Glomerular visceral epithelial cell (primary cell): ENCODE results near the gene ADGRL3.
A peak's percentile ranks its signal among the peaks of the same experiment; 100 is the strongest.

Experiments
- DNase-seq: peaks from one replicate; pipeline ENCODE4 v3.0.0-alpha.2; 2016; ENCODE audit errors: extremely low spot score

ADGRL3 gene

DNA sequence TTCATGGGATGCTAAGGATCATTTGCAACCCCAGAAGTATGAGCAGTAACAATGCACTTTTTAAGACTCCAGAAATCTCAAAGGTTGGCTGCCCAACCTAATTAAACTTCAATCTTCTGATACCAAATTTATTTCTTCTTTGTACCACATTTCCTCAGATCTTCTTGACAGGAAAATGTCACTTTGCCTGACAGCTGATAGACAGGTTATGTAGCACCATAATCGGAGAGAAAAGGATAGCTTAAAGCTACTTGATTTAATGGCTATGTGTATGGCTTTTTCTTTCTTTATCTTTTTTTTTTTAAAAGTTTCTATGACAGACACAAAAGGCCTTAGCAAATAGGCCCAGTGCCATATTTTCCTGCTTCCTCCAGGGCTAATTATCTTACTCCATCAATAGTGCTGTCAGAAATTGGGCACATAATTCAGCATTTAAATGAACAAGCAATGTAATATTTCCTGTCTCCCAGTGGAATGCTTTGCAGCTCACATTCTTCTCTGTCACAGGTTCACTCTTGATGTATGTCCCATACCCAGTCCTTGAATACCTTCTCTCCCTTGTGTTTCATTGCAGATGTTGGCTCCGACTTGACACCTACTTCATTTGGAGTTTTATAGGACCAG is 795.7 kb downstream of the ADGRL3 start:
- no peak for DNase-seq

DNA sequence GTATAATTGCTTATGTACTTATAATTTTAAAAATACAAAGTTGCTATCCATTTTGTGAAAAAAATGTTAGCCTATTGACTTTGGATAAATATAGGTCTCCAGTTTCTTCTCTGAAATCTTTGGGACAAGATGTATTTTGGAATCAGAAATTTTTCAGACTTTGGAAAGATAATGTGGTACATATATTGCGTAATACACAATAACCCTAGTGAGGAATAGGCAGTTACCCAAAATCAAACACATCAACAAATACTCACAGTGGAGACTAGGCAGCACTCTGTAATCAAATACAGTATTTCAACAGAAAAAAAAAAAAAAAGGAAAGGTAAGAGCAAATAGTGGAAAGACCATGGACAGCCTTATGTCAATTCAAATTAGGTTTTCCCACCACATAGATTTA is 796.8 kb downstream of the ADGRL3 start:
- no peak for DNase-seq

DNA sequence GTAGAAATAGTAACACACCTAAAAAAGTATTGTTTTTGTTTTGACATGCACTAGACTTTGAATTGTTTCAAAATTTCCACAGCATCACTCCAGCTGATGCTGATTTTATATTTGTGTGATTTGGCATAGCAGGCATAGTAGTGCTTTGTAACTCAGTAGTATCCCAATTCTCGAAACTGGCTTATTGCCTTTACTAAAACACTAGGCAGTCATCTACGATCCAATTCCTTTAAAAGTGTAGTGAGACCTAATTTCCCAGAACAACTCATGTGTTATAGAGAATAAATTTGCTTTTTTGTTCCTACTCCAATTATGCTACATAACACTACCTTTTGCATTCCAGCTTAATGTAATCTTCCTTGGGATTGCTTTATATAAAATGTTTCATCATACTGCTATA is 797.7 kb downstream of the ADGRL3 start:
- DNase-seq: no peak

DNA sequence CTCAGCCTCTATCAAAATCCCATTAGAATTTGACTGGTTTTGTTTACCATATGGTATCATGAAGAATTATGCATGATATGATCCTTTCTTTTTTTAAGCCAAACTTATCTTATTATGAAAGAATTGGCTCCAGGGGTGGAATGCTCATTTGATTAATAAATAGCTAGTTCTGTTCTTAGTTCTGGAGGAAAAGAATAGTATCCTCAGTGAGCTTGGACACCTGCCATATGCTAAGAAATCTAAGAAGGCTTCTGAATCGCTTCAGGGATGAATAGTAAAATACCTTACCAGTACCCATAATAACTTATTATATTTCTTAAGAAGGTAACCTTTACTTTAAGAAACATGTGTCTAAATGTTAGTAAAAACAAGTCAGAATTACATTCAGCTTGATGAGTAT is 803.6 kb downstream of the ADGRL3 start:
- DNase-seq: peak; percentile 4

DNA sequence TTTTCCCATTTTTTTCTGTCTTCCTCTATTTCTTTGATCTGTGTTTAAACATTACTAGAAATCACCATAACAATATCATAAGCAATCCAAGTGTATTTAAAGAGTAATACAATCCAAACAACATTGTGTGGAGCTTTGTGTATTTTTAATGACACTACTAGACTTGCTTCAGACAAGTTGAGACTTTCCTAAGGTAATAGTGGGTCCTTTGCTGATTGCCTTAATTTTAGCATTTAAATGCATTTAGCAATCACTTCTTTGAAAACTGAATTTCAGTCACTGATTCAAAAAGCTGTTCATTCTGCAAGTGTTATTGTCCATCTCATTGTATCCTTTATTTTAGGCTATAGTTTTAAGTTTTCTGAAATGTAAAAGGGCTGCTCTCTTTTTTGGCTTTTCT is 804.8 kb downstream of the ADGRL3 start:
- no peak for DNase-seq

DNA sequence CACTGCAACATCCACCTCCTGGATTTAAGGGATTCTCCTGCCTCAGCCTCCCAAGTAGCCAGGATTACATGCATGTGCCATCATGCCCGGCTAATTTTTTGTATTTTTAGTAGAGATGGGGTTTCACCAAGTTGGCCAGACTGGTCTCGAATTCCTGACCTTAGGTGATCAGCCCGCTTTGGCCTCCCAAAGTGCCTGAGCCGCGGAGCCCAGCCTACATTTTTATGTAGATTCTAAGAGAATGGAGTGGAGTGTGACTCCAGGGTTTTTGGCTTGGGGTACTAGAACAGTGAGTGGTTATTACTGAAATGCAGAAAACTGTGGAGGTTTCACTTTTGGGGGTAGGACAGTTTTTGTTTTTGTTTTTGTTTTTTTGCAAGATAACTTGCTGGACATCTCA is 806.0 kb downstream of the ADGRL3 start:
- DNase-seq: no peak

DNA sequence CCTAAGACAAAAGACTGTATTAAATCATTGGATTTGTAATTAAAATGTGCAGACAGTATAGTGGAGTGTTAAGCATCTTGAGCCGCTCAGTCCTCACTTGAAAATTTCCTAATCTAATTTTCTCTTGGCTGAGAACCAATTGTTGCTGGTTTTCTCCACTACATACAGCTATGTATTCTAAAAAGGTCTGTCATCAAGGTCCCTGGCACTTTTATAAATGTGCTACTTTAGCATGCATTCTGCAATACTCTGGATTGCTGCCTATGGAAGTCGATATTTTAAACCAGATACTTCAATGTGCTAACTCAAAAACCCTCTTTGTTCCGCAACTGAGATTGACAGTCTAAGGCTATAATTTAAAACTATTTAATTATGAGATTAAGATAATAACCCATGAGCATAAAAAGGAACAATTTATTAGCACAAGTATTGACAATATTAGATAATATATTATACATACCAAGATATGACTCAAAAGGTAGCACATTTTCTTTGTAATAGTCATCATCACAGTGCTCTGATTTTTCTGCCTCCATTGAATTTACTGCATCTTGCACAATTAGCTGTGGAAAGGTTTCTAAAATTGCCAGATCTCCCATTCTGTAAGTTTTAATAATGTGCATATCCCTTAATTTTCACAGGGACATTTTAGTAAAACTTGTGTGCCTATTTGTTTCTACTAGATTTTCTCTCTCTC is 815.1 kb downstream of the ADGRL3 start:
- DNase-seq: no peak

DNA sequence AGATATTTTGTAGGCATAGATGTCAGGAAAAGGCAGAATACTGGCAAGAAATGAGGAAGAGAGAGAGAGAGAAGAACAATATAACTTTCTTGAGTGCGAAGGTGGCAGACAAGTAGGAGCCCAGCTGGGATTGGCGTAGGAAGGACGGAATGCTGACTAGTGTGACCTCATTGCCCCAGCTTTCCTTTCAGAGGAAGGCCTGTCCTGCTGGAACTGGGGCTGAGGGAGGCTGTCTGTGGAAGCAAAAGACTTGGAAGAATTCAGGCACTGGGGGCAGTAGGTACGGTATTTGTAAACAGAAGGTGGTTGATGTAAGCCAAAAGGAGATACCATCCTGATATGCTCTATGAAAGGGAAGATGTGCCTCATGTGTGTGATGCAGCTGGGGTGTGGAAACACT is 818.4 kb downstream of the ADGRL3 start:
- DNase-seq: no peak

DNA sequence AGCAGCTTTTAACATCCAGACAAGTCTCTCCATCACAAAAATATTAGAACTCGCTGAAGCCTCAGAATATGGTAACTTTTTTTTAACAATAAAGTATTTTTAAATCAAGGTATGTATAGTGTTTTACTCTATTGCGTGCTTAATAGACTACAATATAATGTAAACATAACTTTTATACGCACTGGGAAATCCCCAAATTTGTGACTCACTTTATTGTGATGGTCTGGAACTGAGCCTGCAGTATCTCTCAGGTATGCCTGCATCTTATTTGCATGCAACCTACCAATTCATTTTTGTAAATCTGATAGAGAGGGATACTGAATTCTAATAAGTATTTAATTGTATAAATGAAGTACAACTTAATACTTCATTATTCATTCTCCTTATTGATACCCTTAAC is 823.5 kb downstream of the ADGRL3 start:
- DNase-seq: peak; percentile 3

DNA sequence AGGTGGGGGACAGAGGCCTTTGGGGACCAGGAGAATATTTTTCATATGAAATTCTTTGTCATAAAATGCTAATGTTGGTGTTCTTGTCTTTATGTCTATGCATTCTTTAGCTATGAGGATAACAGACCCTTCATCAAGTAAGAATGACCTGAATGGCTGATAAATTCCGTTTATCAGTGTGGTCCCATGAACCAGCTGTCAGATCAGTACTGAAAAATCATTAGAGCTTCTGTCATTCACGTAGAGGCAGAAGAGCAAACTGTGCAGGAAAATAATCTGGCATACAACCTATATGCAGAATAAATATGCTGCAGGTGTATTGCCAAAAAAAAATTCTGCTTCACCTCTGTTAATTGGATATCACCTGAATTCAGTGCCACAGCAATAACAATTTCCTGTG is 828.6 kb downstream of the ADGRL3 start:
- no peak for DNase-seq

DNA sequence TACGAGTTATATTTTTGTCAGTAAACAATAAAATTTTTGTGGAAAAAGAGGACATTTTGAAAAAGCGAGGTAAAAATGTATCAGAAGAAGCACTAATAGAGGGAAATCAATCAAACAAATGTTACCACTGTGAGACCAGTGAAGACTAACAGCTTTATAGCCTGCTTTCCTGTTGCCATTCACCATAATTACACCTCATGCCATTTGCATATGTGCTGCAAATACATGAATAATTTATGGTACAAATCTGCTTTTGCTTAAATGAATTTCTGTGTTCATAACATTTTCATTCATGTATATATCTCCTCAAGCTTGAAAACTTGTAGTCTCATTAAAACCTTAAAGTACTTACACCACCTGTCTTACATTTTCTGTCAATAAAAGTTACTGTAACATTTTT is 830.8 kb downstream of the ADGRL3 start:
- DNase-seq: no peak

DNA sequence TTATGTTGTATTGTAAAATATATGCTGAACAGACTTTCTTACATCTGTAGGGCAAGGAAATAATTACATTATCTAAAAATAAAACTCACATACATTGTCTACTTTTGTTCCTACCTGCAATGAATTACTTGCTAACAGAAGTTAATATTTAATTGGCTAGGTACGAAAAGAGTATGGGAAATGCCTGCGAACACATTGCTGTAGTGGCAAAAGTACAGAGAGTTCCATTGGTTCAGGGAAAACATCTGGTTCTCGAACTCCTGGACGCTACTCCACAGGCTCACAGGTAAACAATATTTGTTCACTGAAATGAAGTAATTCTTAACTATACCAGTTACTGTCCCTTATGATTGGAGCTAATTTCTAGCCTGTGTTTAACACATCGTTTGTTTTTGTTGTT is 837.4 kb downstream of the ADGRL3 start:
- DNase-seq: no peak

DNA sequence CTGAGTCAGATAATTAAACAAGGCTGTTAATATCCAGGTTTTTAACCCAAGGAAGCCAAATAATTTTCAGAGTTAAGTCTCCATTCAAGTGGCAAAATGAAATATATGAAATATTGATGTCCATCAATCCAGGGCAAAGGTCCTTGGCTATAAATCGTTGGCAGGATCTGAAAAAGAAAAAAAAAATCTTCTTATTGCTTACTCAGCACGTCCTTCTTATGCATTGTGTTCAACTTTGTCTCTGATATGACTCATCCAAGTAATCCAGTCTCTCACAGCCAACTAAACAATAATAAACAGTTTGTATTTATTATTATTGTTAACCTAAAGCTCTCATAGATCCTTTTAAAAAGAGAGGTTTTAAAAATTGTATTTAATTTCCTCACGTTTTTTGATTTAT is 851.2 kb downstream of the ADGRL3 start:
- no peak for DNase-seq

DNA sequence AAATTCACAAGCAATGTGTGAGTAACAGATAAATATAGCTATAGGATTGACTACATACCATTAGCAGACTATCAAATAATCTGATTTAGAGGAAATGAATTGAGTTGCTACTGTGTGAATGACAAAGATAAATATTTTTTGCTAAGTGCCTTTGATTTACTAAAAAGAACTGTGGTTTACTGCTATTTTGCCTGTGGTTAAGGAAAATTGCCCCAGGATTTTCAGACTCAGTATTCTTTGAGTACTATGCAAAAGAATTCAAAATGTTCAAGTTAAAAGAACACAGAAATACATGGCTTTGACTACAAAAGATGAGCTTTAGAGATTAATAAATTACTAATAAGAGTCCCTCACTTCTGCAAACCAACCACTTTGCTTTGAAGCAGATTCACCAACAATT is 853.8 kb downstream of the ADGRL3 start:
- no peak for DNase-seq

DNA sequence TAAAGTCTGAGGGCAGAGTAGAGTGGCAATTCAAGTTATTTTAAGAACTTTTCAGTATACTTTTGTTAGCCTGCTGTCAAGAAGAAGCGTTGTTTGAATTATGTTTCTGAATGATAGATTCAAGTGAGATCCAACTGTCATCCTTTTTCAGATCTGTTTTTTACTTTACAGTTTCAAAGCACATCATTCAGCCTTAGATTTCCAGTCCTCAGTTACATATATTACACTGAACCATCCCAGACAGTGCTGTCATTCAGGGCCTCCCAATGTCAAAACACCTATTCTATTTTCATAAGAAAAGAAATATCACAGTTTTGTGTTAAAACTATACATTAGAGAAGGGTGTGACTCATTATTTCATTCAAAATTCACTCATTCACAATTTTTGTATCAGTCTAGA is 856.9 kb downstream of the ADGRL3 start:
- DNase-seq: no peak

DNA sequence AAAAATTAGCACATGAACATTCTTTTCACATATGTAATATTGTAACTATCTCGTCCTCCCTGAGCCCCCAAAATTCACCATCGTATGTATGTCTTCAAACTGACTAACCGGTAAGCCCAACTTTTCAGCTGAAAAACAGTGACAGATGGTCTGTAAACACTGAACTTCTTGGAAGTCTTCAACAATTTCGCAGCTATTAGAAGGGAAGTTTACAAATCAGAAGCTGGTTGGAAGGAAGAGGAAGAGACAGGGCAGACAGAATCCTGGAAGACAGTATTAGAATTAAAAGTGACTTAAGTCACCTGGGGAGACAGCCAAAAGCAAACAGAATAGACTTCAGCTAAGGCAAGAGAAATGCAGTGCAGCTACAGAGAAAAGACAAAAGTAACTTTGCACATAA is 858.4 kb downstream of the ADGRL3 start:
- no peak for DNase-seq

DNA sequence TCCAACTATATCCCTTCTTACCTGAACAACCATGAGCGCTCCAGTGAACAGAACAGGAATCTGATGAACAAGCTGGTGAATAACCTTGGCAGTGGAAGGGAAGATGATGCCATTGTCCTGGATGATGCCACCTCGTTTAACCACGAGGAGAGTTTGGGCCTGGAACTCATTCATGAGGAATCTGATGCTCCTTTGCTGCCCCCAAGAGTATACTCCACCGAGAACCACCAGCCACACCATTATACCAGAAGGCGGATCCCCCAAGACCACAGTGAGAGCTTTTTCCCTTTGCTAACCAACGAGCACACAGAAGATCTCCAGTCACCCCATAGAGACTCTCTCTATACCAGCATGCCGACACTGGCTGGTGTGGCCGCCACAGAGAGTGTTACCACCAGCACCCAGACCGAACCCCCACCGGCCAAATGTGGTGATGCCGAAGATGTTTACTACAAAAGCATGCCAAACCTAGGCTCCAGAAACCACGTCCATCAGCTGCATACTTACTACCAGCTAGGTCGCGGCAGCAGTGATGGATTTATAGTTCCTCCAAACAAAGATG is 870.2 kb downstream of the ADGRL3 start:
- DNase-seq: no peak

DNA sequence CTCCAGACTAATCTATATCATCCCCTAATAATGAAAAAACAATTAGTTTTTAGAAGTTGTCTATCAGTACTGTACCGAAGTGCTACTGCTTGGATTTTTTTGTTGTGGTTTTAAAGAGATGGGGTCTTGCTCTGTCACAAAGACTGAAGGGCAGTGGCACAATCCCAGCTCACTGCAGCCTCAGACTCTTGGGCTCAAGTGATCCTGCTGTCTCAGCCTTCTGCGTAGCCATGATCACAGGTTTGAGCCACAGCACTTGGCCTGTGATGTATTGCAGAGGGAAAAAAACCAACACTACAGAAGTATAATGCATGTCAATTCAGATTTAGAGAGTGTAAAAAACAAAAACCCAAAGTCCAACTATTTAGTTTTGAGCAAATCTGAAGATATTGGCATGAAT is 875.0 kb downstream of the ADGRL3 start:
- no peak for DNase-seq

DNA sequence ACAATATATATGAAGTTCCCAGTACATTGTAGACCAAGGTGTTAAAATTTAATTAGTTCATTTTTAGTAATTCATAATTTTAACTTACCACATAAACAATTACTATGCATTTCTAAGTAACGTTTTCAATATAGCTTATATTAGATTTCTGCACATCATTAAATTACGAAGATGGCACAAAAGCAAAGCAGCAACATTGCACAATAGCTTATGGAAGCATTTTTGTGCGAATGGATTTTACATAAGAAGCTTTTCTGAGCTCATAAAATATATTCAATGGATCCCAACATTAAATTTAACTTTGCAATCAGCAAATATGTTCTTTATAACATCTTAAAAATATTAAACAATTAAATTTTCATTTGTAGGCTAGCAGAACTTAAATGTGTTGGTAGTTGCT is 875.4 kb downstream of the ADGRL3 start:
- DNase-seq: no peak

DNA sequence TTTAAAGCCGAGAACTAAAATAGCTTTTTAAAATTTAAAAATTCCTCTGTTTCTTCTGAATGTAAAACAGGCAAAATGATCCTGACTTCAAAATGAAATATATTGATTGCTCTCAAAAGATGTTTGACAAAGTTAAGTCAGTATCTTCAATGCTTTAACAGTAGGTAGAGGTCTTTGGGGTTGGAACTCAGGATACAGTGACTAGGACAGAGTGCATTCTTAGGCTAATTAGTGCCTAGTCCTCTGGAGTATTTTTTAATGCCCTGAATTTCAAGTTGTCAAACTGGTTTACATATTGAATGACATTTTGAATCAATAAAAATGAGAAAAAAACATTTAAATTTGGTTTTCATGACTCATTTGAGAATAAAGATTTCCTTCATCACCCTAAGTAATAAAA is 877.3 kb downstream of the ADGRL3 start:
- DNase-seq: no peak

DNA sequence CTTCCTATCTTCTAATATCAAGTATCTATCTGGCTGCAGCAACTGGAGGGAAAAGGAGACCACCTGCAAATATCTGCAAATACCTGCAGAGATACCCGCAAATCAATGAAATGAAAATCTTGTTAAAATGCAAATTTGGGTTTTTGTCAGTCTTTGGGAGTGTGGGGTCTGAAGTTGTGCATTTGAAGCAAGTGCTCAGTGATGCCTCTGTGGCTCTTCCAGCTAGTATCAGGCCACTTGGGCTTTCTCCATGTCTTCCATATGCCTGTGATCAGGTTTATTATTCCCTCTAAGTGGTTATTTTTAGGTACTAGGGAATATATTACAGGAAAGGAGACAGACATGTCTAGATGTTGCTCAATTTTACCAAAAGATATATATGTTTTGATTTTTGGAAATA is 880.3 kb downstream of the ADGRL3 start:
- DNase-seq: no peak

DNA sequence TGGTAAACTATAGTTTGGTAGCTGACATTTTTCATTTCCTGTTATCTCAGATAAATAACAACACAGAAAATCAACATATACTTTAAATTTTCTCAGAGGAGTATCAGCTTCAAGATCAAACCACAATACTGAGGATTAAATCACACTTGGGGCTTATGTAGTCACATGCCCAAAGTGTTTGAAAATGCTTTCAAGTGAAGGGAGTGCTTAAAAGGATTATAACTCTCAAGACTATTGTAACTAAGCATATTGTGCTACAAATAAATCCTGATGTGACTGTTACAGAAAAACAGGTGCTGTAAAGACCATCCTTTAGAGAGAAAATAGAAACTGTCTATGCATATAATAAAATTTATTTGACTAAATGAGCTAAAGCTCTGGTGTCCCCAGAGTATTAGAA is 887.6 kb downstream of the ADGRL3 start:
- DNase-seq: no peak

DNA sequence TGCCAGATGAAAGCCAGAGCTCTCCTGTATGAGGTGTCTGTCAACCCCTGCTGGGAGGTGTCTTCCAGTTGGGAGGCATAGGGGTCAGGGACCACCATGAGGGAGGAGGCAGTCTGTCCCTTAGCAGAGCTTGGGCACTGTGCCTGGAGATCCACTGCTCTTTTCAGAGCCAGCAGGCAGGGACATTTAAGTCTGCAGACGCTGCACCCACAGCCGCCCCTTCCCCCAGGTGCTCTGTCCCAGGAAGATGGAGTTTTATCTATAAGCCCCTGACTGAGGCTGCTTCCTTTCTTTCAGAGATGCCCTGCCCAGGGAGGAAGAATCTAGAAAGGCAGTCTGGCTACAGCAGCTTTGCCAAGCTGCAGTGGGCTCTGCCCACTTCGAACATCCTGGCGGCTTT is 893.6 kb downstream of the ADGRL3 start:
- DNase-seq: no peak

DNA sequence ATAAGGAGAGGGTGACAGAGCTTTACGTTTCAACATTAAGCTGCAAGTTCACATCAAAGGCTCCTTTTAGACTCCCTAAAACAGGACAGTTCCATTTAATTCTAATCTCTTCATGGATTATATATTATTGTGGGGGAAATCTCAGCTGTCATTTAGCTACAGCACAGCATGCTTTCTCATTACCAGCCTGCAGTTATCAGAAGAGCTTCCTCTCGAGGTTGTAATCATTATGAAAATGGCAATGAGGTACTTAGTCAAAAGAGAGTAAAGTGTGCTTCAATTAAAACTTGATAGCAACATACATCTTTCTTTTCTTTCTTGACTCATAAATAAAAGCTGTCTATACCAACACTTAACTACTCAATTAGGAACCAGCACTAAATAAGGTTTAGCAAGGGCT is 896.8 kb downstream of the ADGRL3 start:
- no peak for DNase-seq
